ENCODE measurements around the gene CACNG4. TPM values are rescaled to one million over a fixed set of nuclear protein-coding genes. Genes with fewer than 3 reads are reported as not detected.

Gene CACNG4
- polyA plus RNA-seq, 3 donors = not detected

- no peaks in the 10 kb centered on the region for H4K20me1 ChIP-seq (ENCODE audit: insufficient read depth, low read length)
- no peak overlapping the region for H3K27ac ChIP-seq (ENCODE audit: low read depth in 1 of 2, low read length in 2 of 2)
- 95% methylated on average over 4 of the region's 5 CpGs for WGBS (ENCODE audit: insufficient coverage)
- no peaks in the 10 kb centered on the region for H3K4me1 ChIP-seq (ENCODE audit: control insufficient read depth in 1 of 2, insufficient read depth in 2 of 2, low read length in 2 of 2)
- TF ChIP-seq CTCF (IDR thresholded peaks at IDR 0.05) = no peak
- Mint-ChIP-seq H3K4me1 (no peaks in the 10 kb centered on the region), H3K4me3 (no peak overlapping the region), H3K27ac (no peak overlapping the region), H3K27me3 (ENCODE audit: low read depth in 3 of 3) (peaks cover 2 to 8% (median 4%) of the 10 kb centered on the region in 3 donors), H3K9me3 (peaks cover 12 to 28% (median 25%) of the 10 kb centered on the region in 7 donors), H3K36me3 (no peaks in the 10 kb centered on the region)
- no peak for DNase-seq
- no peaks in the 10 kb centered on the region for H3K36me3 ChIP-seq (replicated peaks in 1 of 2; ENCODE audit: control insufficient read depth in 1 of 2, insufficient read depth in 2 of 2, low read length in 2 of 2)
- H3K27me3 ChIP-seq (ENCODE audit: control insufficient read depth in 2 of 2, insufficient read depth in 2 of 2, low read length in 2 of 2) = no peaks in the 10 kb centered on the region
- H3K9me3 ChIP-seq (replicated peaks in 1 of 2; ENCODE audit: control insufficient read depth in 1 of 2, insufficient read depth in 1 of 2, low read length in 2 of 2) = peaks cover 13 to 17% of the 10 kb centered on the region in 2 donors
- H2AFZ ChIP-seq (ENCODE audit: insufficient read depth, low read depth, low read length, poor library complexity, severe bottlenecking) = no peak overlapping the region
- H3K4me2 ChIP-seq (replicated peaks; ENCODE audit: extremely low read depth, low read length, poor library complexity, severe bottlenecking) = no peak overlapping the region
- no peak overlapping the region for H3K9ac ChIP-seq (ENCODE audit: insufficient read depth, low read length, poor library complexity, severe bottlenecking)
- intact Hi-C loops (cut with micrococcal nuclease) = no loop called here
- no peak overlapping the region for H3K4me3 ChIP-seq (replicated peaks in 1 of 3; ENCODE audit: low read depth in 2 of 3, low read length in 3 of 3)
- no peaks in the 10 kb centered on the region for H3K79me2 ChIP-seq (ENCODE audit: insufficient read depth, low read length)
Observed at GRCh38 chr17:67044940-67045339, 80.4 kb downstream of the CACNG4 start.

- Mint-ChIP-seq H3K36me3 (no peaks in the 10 kb centered on the region), H3K4me1 (no peaks in the 10 kb centered on the region), H3K27ac (peak overlapping the region in 1 of 7 donors; percentile 5), H3K27me3 (ENCODE audit: low read depth in 3 of 3) (peaks cover 2 to 8% (median 4%) of the 10 kb centered on the region in 3 donors), H3K4me3 (no peak overlapping the region), H3K9me3 (peaks cover 12 to 31% (median 26%) of the 10 kb centered on the region in 7 donors)
- Histone ChIP-seq H3K9me3 (replicated peaks in 1 of 2; ENCODE audit: control insufficient read depth in 1 of 2, insufficient read depth in 1 of 2, low read length in 2 of 2) (peaks cover 13 to 20% of the 10 kb centered on the region in 2 donors), H3K4me3 (replicated peaks in 1 of 3; ENCODE audit: low read depth in 2 of 3, low read length in 3 of 3) (no peak overlapping the region), H3K36me3 (replicated peaks in 1 of 2; ENCODE audit: control insufficient read depth in 1 of 2, insufficient read depth in 2 of 2, low read length in 2 of 2) (no peaks in the 10 kb centered on the region), H2AFZ (ENCODE audit: insufficient read depth, low read depth, low read length, poor library complexity, severe bottlenecking) (no peak overlapping the region), H3K79me2 (ENCODE audit: insufficient read depth, low read length) (no peaks in the 10 kb centered on the region), H3K27me3 (ENCODE audit: control insufficient read depth in 2 of 2, insufficient read depth in 2 of 2, low read length in 2 of 2) (no peaks in the 10 kb centered on the region), H3K4me1 (ENCODE audit: control insufficient read depth in 1 of 2, insufficient read depth in 2 of 2, low read length in 2 of 2) (no peaks in the 10 kb centered on the region), H3K27ac (ENCODE audit: low read depth in 1 of 2, low read length in 2 of 2) (no peak overlapping the region), H4K20me1 (ENCODE audit: insufficient read depth, low read length) (no peaks in the 10 kb centered on the region), H3K4me2 (replicated peaks; ENCODE audit: extremely low read depth, low read length, poor library complexity, severe bottlenecking) (no peak overlapping the region), H3K9ac (ENCODE audit: insufficient read depth, low read length, poor library complexity, severe bottlenecking) (no peak overlapping the region)
- no peak for DNase-seq
- TF ChIP-seq CTCF (IDR thresholded peaks at IDR 0.05) = no peak
- 84% methylated on average over 2 of the region's 4 CpGs for WGBS (ENCODE audit: insufficient coverage)
- intact Hi-C loops (cut with micrococcal nuclease) = no loop called here
Observed at GRCh38 chr17:67046398-67046797, 81.9 kb downstream of the CACNG4 start.

Measured in CD14-positive monocyte (primary cell).